Left lung (tissue), 10 donors: Measurements from ENCODE around the gene SKAP2. TPM values are rescaled to one million over a fixed set of nuclear protein-coding genes. Genes with fewer than 3 reads are reported as not detected.

Experiments
- ATAC-seq: fragments of 200-7000 bp; cut with Tn5 transposase; one replicate; pipeline ENCODE4 v1.9.1; 2020; ENCODE audit warnings: moderate library complexity
- DNase-seq, 4 donors: peaks; one replicate each; pipeline ENCODE4 v3.0.0-alpha.2; 2013 to 2020
- H3K27ac ChIP-seq, 2 donors: fragments of 200-600 bp; sonication (generic) in 1 of 2; one replicate each; pipeline versions ENCODE4 v1.5.0 to v1.8.0; 2020 to 2021
- H3K27me3 ChIP-seq, 2 donors: fragments of 200-600 bp; sonication (generic) in 1 of 2; one replicate each; pipeline versions ENCODE4 v1.5.0 to v1.8.0; 2020 to 2021
- H3K36me3 ChIP-seq, 2 donors: fragments of 200-600 bp; sonication (generic) in 1 of 2; one replicate each; pipeline versions ENCODE4 v1.5.0 to v1.8.0; 2020 to 2021
- H3K4me1 ChIP-seq, 2 donors: fragments of 200-600 bp; one replicate each; pipeline ENCODE4 v1.8.0; 2021
- H3K4me3 ChIP-seq, 2 donors: fragments of 200-600 bp; sonication (generic) in 1 of 2; one replicate each; pipeline versions ENCODE4 v1.5.0 to v1.8.0; 2020 to 2021; ENCODE audit warnings: mild to moderate bottlenecking in 1 of 2
- H3K9me3 ChIP-seq, 2 donors: fragments of 200-600 bp; sonication (generic) in 1 of 2; one replicate each; pipeline versions ENCODE4 v1.5.0 to v1.8.0; 2020 to 2021
- intact Hi-C, 2 donors: fragments of 100-400 bp; cut with DNase I; formaldehyde crosslinking; loops; one replicate each; pipeline versions ENCODE4 v1.11.2 to v1.14.2; 2022
- polyA plus RNA-seq, 6 donors: library from polyadenylated mRNA; unstranded; fragments of 120-200 nt; gene quantifications; one replicate each; pipeline ENCODE4 v1.2.1, GENCODE V29; 2013; ENCODE audit not compliant: insufficient read length in 6 of 6
- total RNA-seq, 2 donors: library from RNA; stranded (reverse); fragmentation: NEBNext Ultra II Directional; extraction: Animal tissue kit (Norgen Biotek cat#: 25700); gene quantifications; one replicate each; pipeline ENCODE4 v1.2.1, GENCODE V29; 2021
- TF ChIP-seq, protein P1 (sequence below), 2 donors: fragments of 200-600 bp; sonication (generic) in 1 of 2; IDR thresholded peaks; one replicate each; pipeline versions ENCODE4 v1.5.0 to v1.8.0; 2021; ENCODE audit warnings: antibody characterized with exemption in 2 of 2
- donor health status: DM: no; HTN: yes; CAD: no.
- donor health status: DM: no; HTN: no; CAD: no.

The SKAP2 gene
- total and polyA plus RNA-seq, 8 donors: 43.5 to 61.0 (median 47.2) TPM

DNA sequence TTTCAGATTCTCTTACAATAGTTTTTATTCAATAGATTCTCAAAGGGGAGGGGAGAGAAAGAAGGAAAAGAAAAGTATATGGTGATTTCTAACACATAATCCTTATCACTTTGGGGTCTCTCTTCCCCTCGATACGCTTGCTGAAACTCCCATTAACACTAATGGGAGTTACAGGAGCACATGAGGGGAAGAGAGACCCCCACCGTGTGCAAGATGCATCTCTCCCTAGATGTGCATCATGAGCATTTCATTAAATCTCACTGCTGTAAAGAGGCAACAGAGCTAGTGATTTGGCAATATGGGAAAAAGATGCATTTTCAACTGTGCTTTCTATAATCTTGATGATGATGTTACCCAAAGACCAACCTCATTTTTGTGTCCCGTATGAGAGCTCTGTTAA, 177.4 kb downstream of the SKAP2 start:
- Histone ChIP-seq H3K27me3 (no peaks in the 10 kb centered on the region), H3K4me3 (no peak overlapping the region), H3K4me1 (peaks cover 6 to 48% of the 10 kb centered on the region in 2 donors), H3K9me3 (no peaks in the 10 kb centered on the region), H3K36me3 (peaks cover 0 to 5% of the 10 kb centered on the region in 2 donors), H3K27ac (peak overlapping the region in 1 of 2 donors; percentile 27)
- TF ChIP-seq, protein P1, sequence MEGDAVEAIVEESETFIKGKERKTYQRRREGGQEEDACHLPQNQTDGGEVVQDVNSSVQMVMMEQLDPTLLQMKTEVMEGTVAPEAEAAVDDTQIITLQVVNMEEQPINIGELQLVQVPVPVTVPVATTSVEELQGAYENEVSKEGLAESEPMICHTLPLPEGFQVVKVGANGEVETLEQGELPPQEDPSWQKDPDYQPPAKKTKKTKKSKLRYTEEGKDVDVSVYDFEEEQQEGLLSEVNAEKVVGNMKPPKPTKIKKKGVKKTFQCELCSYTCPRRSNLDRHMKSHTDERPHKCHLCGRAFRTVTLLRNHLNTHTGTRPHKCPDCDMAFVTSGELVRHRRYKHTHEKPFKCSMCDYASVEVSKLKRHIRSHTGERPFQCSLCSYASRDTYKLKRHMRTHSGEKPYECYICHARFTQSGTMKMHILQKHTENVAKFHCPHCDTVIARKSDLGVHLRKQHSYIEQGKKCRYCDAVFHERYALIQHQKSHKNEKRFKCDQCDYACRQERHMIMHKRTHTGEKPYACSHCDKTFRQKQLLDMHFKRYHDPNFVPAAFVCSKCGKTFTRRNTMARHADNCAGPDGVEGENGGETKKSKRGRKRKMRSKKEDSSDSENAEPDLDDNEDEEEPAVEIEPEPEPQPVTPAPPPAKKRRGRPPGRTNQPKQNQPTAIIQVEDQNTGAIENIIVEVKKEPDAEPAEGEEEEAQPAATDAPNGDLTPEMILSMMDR (IDR thresholded peaks at IDR 0.05): no peak
- intact Hi-C loops: no loop called here
- ATAC-seq: no peak
- no peak for DNase-seq

DNA sequence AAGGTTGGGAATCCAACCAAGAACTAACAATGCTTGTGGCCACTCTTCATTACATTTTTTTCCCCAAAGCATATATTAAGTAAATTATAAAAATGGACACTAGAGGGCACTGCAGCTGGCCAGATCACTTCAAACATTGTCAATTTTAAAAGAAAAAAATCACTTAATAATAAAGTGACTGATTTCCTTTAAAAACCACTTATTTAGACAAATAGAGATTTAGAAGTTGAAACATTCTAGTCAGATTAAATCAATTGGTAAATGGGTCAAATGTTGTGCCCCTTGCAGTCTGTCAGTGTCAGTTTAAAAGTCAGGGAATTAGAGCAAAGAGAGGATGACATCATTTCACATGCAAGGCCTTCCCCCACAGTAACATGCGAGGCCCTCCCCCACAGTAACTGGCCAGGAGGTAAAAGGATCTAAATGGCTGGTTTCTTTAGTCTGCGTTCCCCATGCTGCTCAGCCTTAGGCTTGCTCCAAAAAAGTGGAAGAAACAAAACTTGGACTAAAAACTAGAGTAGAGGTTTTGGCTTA, 177.9 kb downstream of the SKAP2 start:
- TF ChIP-seq, protein P1 (IDR thresholded peaks at IDR 0.05): peak; percentile 47 to 74
- intact Hi-C loops: no loop called here
- H3K9me3 ChIP-seq: no peaks in the 10 kb centered on the region
- H3K27ac ChIP-seq: peak overlapping the region in 1 of 2 donors; percentile 27
- DNase-seq (peak in 3 of 4 donors; percentile 61 to 75 (median 68)), ATAC-seq (peak; percentile 80)
- no peak overlapping the region for H3K4me3 ChIP-seq
- no peaks in the 10 kb centered on the region for H3K27me3 ChIP-seq
- peaks cover 0 to 5% of the 10 kb centered on the region in 2 donors for H3K36me3 ChIP-seq
- H3K4me1 ChIP-seq: peaks cover 6 to 49% of the 10 kb centered on the region in 2 donors

DNA sequence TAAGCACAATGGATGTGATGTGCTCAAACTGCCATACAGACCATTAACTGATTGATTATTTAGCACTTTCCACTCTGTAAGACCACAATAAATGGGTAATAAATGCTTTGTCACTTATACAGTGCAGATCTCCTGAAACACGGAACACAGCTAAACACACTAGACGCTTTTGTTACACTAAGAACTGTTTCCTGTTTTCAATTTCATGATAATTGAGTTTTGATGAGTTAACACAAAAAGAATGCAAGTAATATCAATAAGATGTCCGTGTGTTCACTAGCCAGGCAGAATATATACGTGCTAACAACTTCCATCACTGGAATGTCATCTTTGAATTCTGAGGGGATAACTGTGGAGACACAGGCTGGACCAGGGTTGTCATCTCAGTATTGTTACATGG, 178.8 kb downstream of the SKAP2 start:
- TF ChIP-seq, protein P1 (IDR thresholded peaks at IDR 0.05): no peak
- H3K27ac ChIP-seq: peak overlapping the region in 1 of 2 donors; percentile 3
- H3K4me3 ChIP-seq: no peak overlapping the region
- H3K9me3 ChIP-seq: no peaks in the 10 kb centered on the region
- H3K36me3 ChIP-seq: peaks cover 0 to 5% of the 10 kb centered on the region in 2 donors
- H3K27me3 ChIP-seq: no peaks in the 10 kb centered on the region
- H3K4me1 ChIP-seq: peaks cover 6 to 52% of the 10 kb centered on the region in 2 donors
- no peak for ATAC-seq
- intact Hi-C loops: no loop called here
- no peak for DNase-seq

DNA sequence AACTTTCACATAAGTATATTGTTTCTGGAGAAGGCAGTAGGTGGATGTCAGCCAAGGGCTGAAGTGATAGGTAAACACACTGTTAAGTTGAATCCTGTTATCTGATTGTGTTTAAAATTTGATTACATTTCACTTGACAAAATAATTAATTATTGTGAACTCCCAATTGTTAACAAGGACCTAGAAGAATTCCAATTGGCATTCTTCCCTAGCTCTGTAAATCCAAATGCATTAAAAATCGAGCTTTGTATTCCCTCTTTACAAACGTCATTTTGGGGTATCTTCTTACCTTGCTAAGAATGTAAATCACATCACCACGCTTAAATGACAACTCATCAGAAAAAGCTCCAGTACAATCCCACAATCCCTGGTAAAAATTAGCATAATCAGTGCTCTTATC, 179.9 kb downstream of the SKAP2 start:
- TF ChIP-seq, protein P1 (IDR thresholded peaks at IDR 0.05): no peak
- intact Hi-C loops: no loop called here
- Histone ChIP-seq H3K9me3 (no peaks in the 10 kb centered on the region), H3K27me3 (no peaks in the 10 kb centered on the region), H3K4me3 (no peak overlapping the region), H3K36me3 (peaks cover 0 to 5% of the 10 kb centered on the region in 2 donors), H3K27ac (no peak overlapping the region), H3K4me1 (peaks cover 6 to 47% of the 10 kb centered on the region in 2 donors)
- ATAC-seq: no peak
- DNase-seq: peak in 1 of 4 donors; percentile 44

DNA sequence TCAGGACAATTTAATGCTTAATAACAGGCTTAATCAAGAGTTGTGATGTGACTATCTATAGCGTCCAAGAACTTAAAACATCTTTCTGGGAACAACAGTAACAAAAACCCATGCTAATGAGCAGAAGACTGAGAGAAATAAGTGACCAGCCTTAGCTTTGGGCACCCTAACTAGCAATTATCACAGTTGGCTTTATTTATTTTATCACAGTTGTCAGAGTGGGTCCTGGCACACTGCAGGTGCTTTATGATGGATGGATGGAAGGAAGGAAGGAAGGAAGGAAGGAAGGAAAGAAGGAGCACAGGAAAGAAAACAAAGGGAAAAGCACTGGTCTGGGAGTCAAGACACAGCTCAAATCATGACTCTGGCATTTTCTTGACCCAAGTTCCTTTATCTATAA, 181.1 kb downstream of the SKAP2 start:
- TF ChIP-seq, protein P1 (IDR thresholded peaks at IDR 0.05): no peak
- Histone ChIP-seq H3K27ac (no peak overlapping the region), H3K27me3 (no peaks in the 10 kb centered on the region), H3K4me1 (peaks cover 6 to 35% of the 10 kb centered on the region in 2 donors), H3K36me3 (peaks cover 0 to 5% of the 10 kb centered on the region in 2 donors), H3K4me3 (no peak overlapping the region), H3K9me3 (no peaks in the 10 kb centered on the region)
- intact Hi-C loops: no loop called here
- DNase-seq: no peak
- no peak for ATAC-seq
